ENCODE results near the gene NOL8. TPM values are rescaled to one million over a fixed set of nuclear protein-coding genes. Genes with fewer than 3 reads are reported as not detected.
A peak's percentile ranks its signal among the peaks of the same experiment; 100 is the strongest.

NOL8 gene
- 36.8 TPM for polyA plus RNA-seq (2012; ENCODE audit: insufficient read depth, insufficient read length, low read depth)

DNA sequence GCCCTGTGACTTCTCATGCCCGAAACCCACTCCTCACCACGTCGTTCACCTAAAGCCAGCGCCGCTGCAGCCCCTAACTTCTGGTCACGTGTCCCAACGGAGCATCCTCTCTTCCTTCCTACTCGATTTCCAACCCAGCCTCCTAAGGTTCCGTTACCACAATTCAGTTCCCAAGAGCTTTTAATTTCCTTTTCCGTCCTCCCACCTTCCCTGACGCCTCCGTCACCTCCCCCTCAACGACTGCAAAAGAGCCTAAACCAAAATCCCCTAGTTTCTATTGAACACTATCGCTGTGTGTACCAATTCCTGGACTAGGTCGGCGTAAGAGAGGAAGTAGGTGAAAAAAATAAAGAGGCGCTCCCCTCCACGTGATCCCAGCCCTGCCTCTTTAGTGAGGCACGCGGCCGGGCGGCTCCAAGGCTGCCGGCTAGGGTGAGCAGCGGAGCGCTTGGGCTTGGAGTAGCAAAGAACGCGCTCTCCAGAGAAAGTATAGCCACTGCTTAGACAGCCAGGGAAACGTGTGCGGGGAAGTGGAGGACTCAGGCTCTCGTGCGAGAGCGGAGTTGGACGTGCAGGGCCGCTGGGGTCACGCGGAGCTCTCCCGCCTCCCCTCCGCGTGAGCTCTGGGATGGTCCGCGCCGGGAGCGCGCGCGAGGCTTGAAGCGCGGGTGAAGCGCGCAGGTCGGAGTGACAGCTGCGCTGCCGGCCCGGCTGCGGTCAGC, at the start of gene NOL8, which contains the start of gene CENPP:
NOL8 (minus strand) TSS at position 82 of the 722 bp plus-strand sequence. CDS start 1,189 bp downstream, outside the sequence.
CENPP (plus strand) TSS at position 685 of the 722 bp plus-strand sequence.
- DNase-seq: peak; percentile 89
- Histone ChIP-seq H3K4me3 (ENCODE audit: low read depth, low read length) (peak within 1 kb of the TSS; percentile 95), H3K36me3 (peaks cover 28% of the 10 kb centered on the region), H3K27me3 (no peaks in the 10 kb centered on the region), H3K9me3 (no peaks in the 10 kb centered on the region), H3K4me1 (peaks cover 9% of the 10 kb centered on the region)
- TF ChIP-seq, protein P1, sequence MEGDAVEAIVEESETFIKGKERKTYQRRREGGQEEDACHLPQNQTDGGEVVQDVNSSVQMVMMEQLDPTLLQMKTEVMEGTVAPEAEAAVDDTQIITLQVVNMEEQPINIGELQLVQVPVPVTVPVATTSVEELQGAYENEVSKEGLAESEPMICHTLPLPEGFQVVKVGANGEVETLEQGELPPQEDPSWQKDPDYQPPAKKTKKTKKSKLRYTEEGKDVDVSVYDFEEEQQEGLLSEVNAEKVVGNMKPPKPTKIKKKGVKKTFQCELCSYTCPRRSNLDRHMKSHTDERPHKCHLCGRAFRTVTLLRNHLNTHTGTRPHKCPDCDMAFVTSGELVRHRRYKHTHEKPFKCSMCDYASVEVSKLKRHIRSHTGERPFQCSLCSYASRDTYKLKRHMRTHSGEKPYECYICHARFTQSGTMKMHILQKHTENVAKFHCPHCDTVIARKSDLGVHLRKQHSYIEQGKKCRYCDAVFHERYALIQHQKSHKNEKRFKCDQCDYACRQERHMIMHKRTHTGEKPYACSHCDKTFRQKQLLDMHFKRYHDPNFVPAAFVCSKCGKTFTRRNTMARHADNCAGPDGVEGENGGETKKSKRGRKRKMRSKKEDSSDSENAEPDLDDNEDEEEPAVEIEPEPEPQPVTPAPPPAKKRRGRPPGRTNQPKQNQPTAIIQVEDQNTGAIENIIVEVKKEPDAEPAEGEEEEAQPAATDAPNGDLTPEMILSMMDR (IDR thresholded peaks at IDR 0.05; ENCODE audit: low read depth, low read length): no peak

DNA sequence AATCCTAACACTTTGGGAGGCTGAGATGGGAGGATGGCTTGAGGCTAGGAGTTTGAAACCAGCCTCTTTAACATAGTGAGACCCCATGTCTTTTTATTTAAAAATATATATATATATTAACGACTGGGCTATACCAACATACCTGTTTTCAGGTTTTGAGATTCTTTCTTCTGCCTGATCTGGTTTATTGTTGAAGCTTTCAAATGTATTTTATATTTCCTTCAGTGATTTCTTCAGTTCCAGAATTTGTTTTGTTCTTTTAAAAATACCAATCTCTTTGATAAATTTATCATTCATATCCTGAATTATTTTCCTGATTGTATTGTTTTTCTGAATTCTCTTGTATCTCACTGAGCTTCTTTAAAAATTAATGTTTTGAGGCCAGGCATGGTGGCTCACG, 48.0 kb upstream of the NOL8 start:
- DNase-seq: no peak
- Histone ChIP-seq H3K9me3 (no peaks in the 10 kb centered on the region), H3K4me1 (peaks cover 5% of the 10 kb centered on the region), H3K36me3 (no peaks in the 10 kb centered on the region), H3K27me3 (no peaks in the 10 kb centered on the region), H3K4me3 (ENCODE audit: low read depth, low read length) (no peak overlapping the region)
- TF ChIP-seq, protein P1 (IDR thresholded peaks at IDR 0.05; ENCODE audit: low read depth, low read length): no peak

DNA sequence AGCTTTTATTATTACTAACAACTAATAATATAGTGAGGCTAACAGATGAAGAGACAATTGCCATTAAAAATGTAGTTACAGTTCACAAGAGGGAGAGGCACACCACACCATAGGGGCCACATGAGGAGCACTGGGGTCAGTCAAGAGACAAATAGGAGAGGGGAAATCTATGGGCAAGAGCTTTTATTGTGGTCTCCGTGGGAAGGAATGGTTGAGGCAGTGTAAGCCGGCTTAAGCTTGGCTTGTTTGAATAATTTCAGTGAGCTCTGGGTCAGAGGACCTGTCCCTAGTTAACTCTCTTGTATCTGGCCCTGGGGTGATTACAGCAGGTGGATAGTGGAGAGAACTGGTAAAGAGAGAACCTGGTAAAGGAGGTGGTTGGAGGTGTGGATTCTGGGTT, 43.9 kb upstream of the NOL8 start:
- Histone ChIP-seq H3K9me3 (no peaks in the 10 kb centered on the region), H3K4me3 (ENCODE audit: low read depth, low read length) (no peak overlapping the region), H3K27me3 (no peaks in the 10 kb centered on the region), H3K4me1 (no peaks in the 10 kb centered on the region), H3K36me3 (no peaks in the 10 kb centered on the region; the same call in 1 of the 2 replicates)
- no peak for DNase-seq
- TF ChIP-seq, protein P1 (IDR thresholded peaks at IDR 0.05; ENCODE audit: low read depth, low read length): no peak

DNA sequence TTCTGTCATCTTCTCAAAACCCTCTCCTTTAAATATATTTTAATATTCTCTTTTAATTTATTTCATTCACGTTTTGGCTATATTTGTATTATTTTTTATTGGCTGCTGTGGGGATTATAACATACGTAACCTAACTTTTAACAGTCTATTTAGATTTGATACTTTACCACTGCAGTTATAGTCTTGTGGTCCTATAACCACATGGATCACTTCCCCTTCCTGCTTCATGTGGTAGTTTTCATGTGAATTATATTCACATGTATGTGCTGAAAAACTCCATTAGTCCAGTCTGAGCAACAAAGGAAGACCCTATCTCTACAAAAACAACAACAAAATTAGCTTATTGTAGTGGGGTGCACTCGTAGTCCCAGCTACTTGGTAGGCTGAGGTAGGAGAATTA, 34.9 kb upstream of the NOL8 start:
- Histone ChIP-seq H3K27me3 (no peaks in the 10 kb centered on the region), H3K9me3 (no peaks in the 10 kb centered on the region), H3K36me3 (no peaks in the 10 kb centered on the region), H3K4me1 (peaks cover 7% of the 10 kb centered on the region), H3K4me3 (ENCODE audit: low read depth, low read length) (no peak overlapping the region)
- TF ChIP-seq, protein P1 (IDR thresholded peaks at IDR 0.05; ENCODE audit: low read depth, low read length): no peak
- DNase-seq: no peak

DNA sequence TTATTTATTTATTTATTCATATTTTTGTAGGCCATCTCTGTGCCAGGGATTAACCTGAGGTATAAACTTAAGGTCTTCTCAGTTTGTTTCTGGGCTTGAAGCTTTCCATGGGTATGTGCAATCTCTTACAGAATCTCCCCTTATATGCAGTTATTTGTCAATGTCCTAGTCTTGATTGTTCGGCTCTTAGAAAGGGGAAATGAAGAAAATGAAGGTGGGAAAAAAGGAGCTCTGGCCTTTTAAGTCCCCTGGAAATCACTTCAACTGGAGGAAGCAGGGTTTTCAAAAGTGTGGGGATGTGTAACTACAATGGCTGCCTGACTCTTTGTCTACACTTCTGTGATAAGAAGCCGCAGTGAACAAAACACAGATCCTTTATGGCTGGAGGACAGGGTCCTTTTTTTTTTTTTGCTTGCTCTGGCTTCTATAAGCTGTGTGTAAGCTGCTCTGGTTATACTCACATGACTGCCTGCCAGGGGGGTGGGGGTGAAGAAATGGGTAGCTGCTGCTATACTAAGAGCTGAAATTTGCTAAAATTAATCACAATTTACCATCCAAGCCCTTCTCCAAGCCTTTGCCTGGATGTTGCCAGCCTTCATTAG, 34.3 kb upstream of the NOL8 start:
- H3K4me1 ChIP-seq: peaks cover 7% of the 10 kb centered on the region
- TF ChIP-seq, protein P1 (IDR thresholded peaks at IDR 0.05; ENCODE audit: low read depth, low read length): no peak

DNA sequence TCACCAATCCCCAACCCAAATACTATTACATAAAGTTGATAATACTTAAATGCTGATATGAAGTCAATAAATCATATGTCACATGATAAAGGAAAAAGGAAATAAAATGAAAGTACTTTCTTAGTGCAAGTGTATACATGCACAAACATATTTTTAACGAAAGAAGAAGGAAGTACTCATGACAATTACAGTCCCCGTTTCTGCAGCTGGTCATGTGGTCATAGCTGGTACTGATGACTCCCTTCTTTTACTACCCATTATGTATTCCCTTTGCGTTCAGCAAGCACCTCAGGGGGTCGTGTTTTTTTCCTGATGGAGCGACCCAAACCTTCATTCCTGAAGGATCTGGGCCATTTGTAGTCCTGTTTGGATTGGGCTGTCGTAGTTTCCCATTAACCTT, 27.9 kb upstream of the NOL8 start:
- Histone ChIP-seq H3K36me3 (peaks cover 13% of the 10 kb centered on the region), H3K9me3 (no peaks in the 10 kb centered on the region), H3K4me1 (no peaks in the 10 kb centered on the region), H3K27me3 (no peaks in the 10 kb centered on the region), H3K4me3 (ENCODE audit: low read depth, low read length) (no peak overlapping the region)
- TF ChIP-seq, protein P1 (IDR thresholded peaks at IDR 0.05; ENCODE audit: low read depth, low read length): no peak
- DNase-seq: no peak

More for the DNA sequence above, 34.3 kb upstream of the NOL8 start:
- H3K4me3 ChIP-seq (ENCODE audit: low read depth, low read length): no peak overlapping the region
- no peaks in the 10 kb centered on the region for H3K27me3 ChIP-seq
- DNase-seq: peak; percentile 63
- H3K36me3 ChIP-seq: no peaks in the 10 kb centered on the region
- H3K9me3 ChIP-seq: no peaks in the 10 kb centered on the region
